ENCODE data around the gene GNAQ.

The GNAQ gene

GRCh38 chr9:78001946-78002731 is 29.5 kb downstream of the GNAQ start:
- DNase-seq: no peak

- DNase-seq: no peak
Observed at GRCh38 chr9:78000221-78000620, 31.4 kb downstream of the GNAQ start.

- DNase-seq: no peak
Observed at GRCh38 chr9:77999231-77999631, 32.4 kb downstream of the GNAQ start.

- DNase-seq: no peak
Observed at GRCh38 chr9:77997611-77998284, 33.9 kb downstream of the GNAQ start.

DNA sequence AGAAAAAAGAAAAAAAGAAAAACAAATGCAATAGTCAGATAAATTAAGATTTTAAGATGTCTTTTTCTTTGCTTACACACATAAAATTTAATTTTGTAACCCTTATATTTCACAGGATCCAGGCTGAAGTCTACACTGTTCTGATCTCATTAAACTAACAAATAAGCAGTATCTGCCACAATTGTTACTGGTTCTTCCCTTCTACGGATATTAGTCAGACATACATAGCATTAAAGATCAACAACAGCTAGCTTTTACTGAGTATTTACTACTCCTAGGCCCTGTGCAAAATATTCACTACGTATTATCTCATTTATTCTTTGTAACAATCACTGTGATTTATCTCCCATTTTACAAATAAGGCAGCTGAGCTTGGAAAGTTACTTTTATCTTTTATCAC is 34.9 kb downstream of the GNAQ start:
- DNase-seq: no peak

DNA sequence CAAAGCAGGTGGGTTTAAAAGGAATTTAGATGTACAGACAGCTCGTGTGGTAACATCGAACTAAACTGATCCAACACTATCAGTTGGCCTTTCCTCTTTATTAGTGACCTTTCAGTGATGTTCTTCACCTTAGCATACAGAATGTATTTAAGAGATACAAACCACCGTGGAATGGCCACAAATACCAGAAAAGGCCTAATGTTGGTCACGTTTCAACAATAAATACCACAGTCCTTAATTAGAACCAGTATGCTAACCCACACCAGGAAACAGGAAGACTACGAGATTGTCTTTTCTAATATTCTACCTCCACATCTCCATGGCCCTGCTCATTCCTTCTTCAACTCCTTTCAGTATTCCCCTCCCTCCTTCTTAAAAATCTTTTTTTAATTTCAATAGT is 40.4 kb downstream of the GNAQ start:
- no peak for DNase-seq

DNA sequence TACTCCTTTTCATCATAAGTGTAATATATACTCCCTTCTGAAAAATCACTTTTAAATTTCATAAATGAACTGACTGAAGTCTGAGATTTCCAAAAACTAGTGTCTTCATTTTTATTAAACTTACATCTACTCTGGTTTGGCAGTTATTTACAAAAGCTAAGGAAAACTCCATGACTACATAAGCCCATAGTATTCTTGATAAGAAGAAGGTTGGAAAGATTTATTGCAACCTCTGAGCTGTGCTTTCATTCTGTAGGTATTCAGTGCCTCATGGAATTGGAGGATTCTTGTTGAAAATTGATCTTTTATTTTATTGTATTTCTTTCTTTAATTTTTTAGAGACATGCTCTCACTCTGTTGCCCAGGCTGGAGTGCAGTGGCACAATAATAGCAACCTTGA is 41.7 kb downstream of the GNAQ start:
- no peak for DNase-seq

- DNase-seq: no peak
Observed at GRCh38 chr9:77989458-77989857, 42.2 kb downstream of the GNAQ start.

- no peak for DNase-seq
Observed at GRCh38 chr9:77988630-77989029, 43.0 kb downstream of the GNAQ start.

GRCh38 chr9:77987880-77988525 is 43.6 kb downstream of the GNAQ start:
- no peak for DNase-seq

GRCh38 chr9:77987081-77987656 is 44.4 kb downstream of the GNAQ start:
- DNase-seq: no peak

- no peak for DNase-seq
Observed at GRCh38 chr9:77985996-77986395, 45.6 kb downstream of the GNAQ start.

DNA sequence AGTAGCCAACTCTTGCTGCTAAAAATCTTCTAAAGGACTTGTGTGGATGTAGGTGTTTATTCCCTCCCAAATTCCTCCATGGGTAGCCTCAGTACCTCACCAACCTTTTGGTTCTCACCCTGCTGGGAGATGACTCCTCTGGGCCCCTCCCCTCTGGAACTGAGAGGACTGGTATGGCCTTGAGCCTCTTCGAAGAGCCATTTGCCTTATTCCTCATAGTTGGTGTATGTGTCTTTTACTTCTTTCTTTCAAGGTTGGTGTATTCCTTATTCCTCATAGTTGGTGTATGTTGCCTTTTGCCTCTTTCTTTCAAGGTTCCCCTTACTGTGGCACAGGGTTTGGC is 48.3 kb downstream of the GNAQ start:
- no peak for DNase-seq

GRCh38 chr9:77982581-77983319 is 48.9 kb downstream of the GNAQ start:
- DNase-seq: no peak

GRCh38 chr9:77981907-77982306 is 49.7 kb downstream of the GNAQ start:
- DNase-seq: no peak

DNA sequence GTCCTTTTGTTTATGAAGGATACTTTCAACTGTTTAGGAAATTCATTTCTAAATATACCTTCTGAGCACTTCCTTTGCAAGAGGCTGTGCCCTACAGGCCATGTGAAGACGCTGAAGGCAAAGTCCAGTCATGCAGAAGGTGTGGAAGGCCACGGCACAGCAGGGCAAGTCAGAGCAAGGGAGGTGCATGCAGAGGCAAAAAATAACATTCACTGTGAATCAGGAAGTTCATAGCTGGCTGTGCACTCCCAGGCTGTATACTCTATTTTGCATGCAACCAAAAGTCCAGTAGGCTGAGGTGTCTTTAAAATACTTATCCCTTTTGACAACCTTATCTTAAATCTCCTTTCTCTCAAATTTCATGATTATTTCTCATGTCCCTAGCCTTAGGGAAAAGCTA is 50.3 kb downstream of the GNAQ start:
- DNase-seq: peak; percentile 29

GRCh38 chr9:77980622-77981021 is 51.0 kb downstream of the GNAQ start:
- no peak for DNase-seq

DNA sequence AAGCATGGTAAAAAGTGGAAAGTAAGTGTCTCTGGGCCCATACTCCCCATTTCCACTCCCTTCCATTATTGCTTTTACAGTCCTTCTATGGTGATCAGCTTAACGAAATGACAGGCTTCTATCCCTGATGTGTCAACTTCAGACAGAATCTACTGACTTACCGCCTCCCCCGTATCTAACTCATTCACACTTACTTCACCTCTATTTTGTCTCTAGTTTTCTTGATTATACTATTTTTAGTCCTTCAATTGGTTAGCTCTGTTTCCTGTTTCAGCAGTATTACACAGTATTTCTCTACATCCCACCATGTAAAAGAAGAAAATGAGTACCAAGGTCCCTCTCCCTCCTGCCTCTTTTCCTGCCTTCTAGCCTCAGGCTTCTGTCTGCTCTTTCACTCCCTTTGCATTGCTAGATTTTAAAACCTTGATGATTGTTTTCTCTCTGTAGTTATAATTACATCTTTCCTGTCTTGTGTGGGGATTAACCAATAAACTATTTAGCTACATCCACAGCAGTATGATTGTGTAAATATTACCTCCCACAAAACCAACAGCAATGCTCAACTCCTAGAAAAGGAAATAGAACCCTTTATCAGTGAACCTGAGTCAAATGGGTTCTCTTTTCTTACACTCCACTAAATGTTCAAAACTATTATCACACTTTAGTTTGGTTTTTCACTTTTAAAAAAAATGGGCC is 53.4 kb downstream of the GNAQ start:
- DNase-seq: no peak

DNA sequence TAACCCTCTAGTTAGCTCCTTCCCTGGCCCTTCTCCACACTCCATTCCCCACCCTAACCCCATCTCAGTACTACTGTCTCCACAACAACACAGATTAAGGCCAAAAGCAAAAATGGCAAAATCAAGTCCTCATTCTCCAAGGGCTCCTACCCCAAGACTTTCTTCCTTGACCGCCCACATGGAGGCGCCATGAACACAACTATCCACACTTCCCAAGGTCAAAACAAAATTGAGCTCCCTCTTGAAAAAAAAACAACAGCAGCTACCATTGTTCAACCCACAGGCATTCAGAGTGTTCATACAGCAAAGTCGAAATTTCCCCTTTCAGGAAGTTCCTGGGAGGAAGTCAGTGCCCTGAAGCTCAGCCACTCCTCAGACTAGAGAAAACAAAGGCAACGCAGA is 54.4 kb downstream of the GNAQ start:
- peak; percentile 46 for DNase-seq

GRCh38 chr9:77975806-77976205 is 55.8 kb downstream of the GNAQ start:
- no peak for DNase-seq

- DNase-seq: no peak
Observed at GRCh38 chr9:77975036-77975435, 56.6 kb downstream of the GNAQ start.

- no peak for DNase-seq
Observed at GRCh38 chr9:77974434-77974833, 57.2 kb downstream of the GNAQ start.

DNA sequence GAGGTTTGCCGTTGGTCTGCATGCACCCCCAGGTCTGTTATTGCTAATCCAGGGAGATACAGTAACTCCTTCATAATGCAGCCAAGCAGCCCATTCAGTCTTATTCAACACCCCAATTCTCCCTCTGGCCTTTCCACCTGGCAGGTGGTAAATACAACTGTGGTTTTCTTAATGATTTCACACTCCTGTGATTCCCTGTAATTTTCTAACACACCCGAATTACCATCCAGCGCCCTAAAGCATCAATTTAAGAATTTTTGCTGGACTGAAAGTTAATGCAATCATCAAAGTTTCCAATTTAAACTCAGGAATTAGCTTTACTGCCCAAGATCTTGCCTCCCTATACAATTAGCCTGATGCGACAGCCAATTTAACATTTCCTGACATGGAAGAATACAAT is 62.5 kb downstream of the GNAQ start:
- DNase-seq: no peak
